OCI-LY1 (cell line): Measurements from ENCODE around the gene ALG5.

Experiments used
- H2AFZ ChIP-seq: fragments of 200-600 bp; sonication (generic), shearing (Covaris generic); 2 replicates; pipeline ENCODE4 v1.6.0; 2014; ENCODE audit warnings: antibody characterized with exemption, mild to moderate bottlenecking, low read length
- H3F3A ChIP-seq: fragments of 200-600 bp; sonication (generic), shearing (Covaris generic); 2 replicates; pipeline ENCODE4 v1.6.0; 2014; ENCODE audit warnings: mild to moderate bottlenecking, antibody characterized with exemption, low read length, moderate library complexity; ENCODE audit not compliant: insufficient read depth
- H3K27ac ChIP-seq: fragments of 200-600 bp; sonication (generic); 2 replicates; pipeline ENCODE4 v1.5.1; 2014; ENCODE audit warnings: low read length, mixed run types, mild to moderate bottlenecking, low read depth; ENCODE audit not compliant: poor library complexity, severe bottlenecking
- H3K27me3 ChIP-seq: fragments of 200-600 bp; sonication (generic); 2 replicates; pipeline ENCODE4 v1.6.0; 2014; ENCODE audit warnings: antibody characterized with exemption, mild to moderate bottlenecking, low read length, moderate library complexity; ENCODE audit not compliant: insufficient read depth
- H3K36me3 ChIP-seq: fragments of 200-600 bp; sonication (generic); 2 replicates; pipeline ENCODE4 v1.6.1; 2014; ENCODE audit warnings: mild to moderate bottlenecking, antibody characterized with exemption, low read length, moderate library complexity, mixed read lengths; ENCODE audit not compliant: insufficient read depth
- H3K4me1 ChIP-seq: fragments of 200-600 bp; sonication (generic); 2 replicates; pipeline ENCODE4 v1.5.1; 2014; ENCODE audit warnings: mild to moderate bottlenecking, low read length, moderate library complexity; ENCODE audit not compliant: insufficient read depth, severe bottlenecking
- H3K4me2 ChIP-seq: fragments of 200-600 bp; sonication (generic), shearing (Covaris generic); 2 replicates; pipeline ENCODE4 v1.6.1; 2014; ENCODE audit warnings: low read length
- H3K4me3 ChIP-seq: fragments of 200-600 bp; sonication (generic); 2 replicates; pipeline ENCODE4 v1.5.1; 2014; ENCODE audit warnings: low read length, low read depth, mild to moderate bottlenecking, mixed read lengths; ENCODE audit not compliant: poor library complexity, severe bottlenecking
- H3K79me2 ChIP-seq: fragments of 200-600 bp; shearing (Covaris generic); 2 replicates; pipeline ENCODE4 v1.6.1; 2016; ENCODE audit warnings: mixed run types, low read length, mixed read lengths; ENCODE audit not compliant: insufficient read depth
- H3K9ac ChIP-seq: fragments of 200-600 bp; sonication (generic), shearing (Covaris generic); 2 replicates; pipeline ENCODE4 v1.6.1; 2014; ENCODE audit warnings: mild to moderate bottlenecking, low read length, mixed read lengths
- H3K9me2 ChIP-seq: fragments of 200-600 bp; sonication (generic), shearing (Covaris generic); 2 replicates; pipeline ENCODE4 v1.6.1; 2014; ENCODE audit warnings: low read depth, mild to moderate bottlenecking, low read length, mixed read lengths
- H3K9me3 ChIP-seq: fragments of 200-600 bp; shearing (Covaris generic); 2 replicates; pipeline ENCODE4 v1.6.1; 2014; ENCODE audit warnings: low read length, mixed read lengths
- H4K20me1 ChIP-seq: fragments of 200-600 bp; sonication (generic), shearing (Covaris generic); 2 replicates; pipeline ENCODE4 v1.6.0; 2016; ENCODE audit warnings: mild to moderate bottlenecking, low read length; ENCODE audit not compliant: insufficient read depth
- EZH2 ChIP-seq: fragments of 200-600 bp; sonication (generic), shearing (Covaris generic); IDR thresholded peaks from 2 replicates; pipeline ENCODE4 v1.8.0; 2017; ENCODE audit warnings: borderline replicate concordance, mixed run types, mild to moderate bottlenecking, antibody characterized with exemption, low read length, moderate library complexity, mixed read lengths
- TF ChIP-seq, protein P1 (sequence below): fragments of 200-600 bp; sonication (generic), shearing (Covaris generic); IDR thresholded peaks from 2 replicates; pipeline ENCODE4 v1.5.1; 2017; ENCODE audit warnings: mild to moderate bottlenecking, antibody characterized with exemption, low read length, moderate library complexity, mixed read lengths

The ALG5 gene

GRCh38 chr13:37037241-37037640 lies 38.1 kb upstream of the ALG5 start:
- no peaks in the 10 kb centered on the region for H3K4me1 ChIP-seq
- no peak overlapping the region for H2AFZ ChIP-seq
- no peak for TF ChIP-seq EZH2
- TF ChIP-seq, protein P1, sequence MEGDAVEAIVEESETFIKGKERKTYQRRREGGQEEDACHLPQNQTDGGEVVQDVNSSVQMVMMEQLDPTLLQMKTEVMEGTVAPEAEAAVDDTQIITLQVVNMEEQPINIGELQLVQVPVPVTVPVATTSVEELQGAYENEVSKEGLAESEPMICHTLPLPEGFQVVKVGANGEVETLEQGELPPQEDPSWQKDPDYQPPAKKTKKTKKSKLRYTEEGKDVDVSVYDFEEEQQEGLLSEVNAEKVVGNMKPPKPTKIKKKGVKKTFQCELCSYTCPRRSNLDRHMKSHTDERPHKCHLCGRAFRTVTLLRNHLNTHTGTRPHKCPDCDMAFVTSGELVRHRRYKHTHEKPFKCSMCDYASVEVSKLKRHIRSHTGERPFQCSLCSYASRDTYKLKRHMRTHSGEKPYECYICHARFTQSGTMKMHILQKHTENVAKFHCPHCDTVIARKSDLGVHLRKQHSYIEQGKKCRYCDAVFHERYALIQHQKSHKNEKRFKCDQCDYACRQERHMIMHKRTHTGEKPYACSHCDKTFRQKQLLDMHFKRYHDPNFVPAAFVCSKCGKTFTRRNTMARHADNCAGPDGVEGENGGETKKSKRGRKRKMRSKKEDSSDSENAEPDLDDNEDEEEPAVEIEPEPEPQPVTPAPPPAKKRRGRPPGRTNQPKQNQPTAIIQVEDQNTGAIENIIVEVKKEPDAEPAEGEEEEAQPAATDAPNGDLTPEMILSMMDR, result no peak
- no peaks in the 10 kb centered on the region for H3K27me3 ChIP-seq
- H3K36me3 ChIP-seq, result peaks cover 51% of the 10 kb centered on the region
- no peak overlapping the region for H3K9ac ChIP-seq
- H3K9me3 ChIP-seq, result no peaks in the 10 kb centered on the region
- no peaks in the 10 kb centered on the region for H3K79me2 ChIP-seq
- H3K9me2 ChIP-seq, result no peaks in the 10 kb centered on the region
- H3K4me2 ChIP-seq, result no peak overlapping the region
- no peak overlapping the region for H3K27ac ChIP-seq
- H3K4me3 ChIP-seq, result no peak overlapping the region
- no peaks in the 10 kb centered on the region for H3F3A ChIP-seq
- H4K20me1 ChIP-seq, result no peaks in the 10 kb centered on the region

DNA sequence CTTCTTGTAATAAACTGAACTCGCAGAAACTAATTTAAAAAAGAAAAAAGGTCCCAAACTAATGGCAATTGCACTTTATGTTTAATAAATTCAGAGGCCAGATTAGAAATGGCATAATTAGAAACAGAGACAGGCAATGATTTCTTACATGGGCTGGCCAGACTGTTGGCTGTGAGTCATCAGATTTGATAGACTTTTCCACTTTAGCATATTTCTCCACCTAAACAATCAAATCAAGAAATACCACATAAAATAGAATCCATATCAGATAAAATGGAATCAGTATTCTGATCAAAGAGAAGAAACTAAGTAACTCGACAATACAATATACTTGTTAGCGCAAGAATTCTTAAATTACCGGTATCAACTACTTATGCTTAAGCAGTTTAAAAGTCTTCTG lies 30.5 kb upstream of the ALG5 start:
- Histone ChIP-seq H4K20me1 (no peaks in the 10 kb centered on the region), H3K27me3 (no peaks in the 10 kb centered on the region), H3K27ac (no peak overlapping the region), H3K36me3 (peaks cover 40% of the 10 kb centered on the region), H3K4me2 (no peak overlapping the region), H3K9me3 (no peaks in the 10 kb centered on the region), H3F3A (no peaks in the 10 kb centered on the region), H3K4me1 (no peaks in the 10 kb centered on the region), H3K9ac (no peak overlapping the region), H3K4me3 (no peak overlapping the region), H3K79me2 (no peaks in the 10 kb centered on the region), H3K9me2 (no peaks in the 10 kb centered on the region), H2AFZ (no peak overlapping the region)
- TF ChIP-seq, protein P1, result no peak
- no peak for TF ChIP-seq EZH2

DNA sequence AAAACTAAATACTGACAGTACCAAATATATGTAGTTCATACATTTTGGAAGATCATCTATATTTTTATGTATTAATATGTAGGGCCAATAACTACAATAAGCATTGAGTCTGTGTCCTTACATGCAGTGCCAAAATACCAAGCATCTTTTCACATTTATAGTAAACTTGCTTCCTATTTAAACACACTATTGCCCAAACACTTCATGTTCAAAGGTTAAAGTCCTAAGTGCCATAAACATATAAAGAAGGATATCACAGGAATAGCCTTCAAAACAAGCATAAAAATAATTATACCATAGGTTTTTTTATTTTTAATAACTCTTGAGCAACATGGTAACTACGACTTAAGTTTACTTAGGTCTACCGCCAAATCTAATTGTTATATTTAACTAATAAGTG lies 28.5 kb upstream of the ALG5 start:
- Histone ChIP-seq H3K4me1 (no peaks in the 10 kb centered on the region), H3K79me2 (no peaks in the 10 kb centered on the region), H3K9me2 (no peaks in the 10 kb centered on the region), H3K9me3 (no peaks in the 10 kb centered on the region), H2AFZ (no peak overlapping the region), H3K4me2 (no peak overlapping the region), H3K27me3 (no peaks in the 10 kb centered on the region), H3K36me3 (peaks cover 48% of the 10 kb centered on the region), H3K9ac (no peak overlapping the region), H3K27ac (no peak overlapping the region), H4K20me1 (no peaks in the 10 kb centered on the region), H3K4me3 (no peak overlapping the region), H3F3A (no peaks in the 10 kb centered on the region)
- TF ChIP-seq, protein P1, result no peak
- TF ChIP-seq EZH2, result no peak
